ENCODE results near the gene MTMR4. TPM values are rescaled to one million over a fixed set of nuclear protein-coding genes. Genes with fewer than 3 reads are reported as not detected.
A peak's percentile ranks its signal among the peaks of the same experiment; 100 is the strongest.
"Not testable (repeated sequence)": the region's sequence is repeated elsewhere in the genome, so short reads cannot be mapped to it uniquely, and the experiment has no call there.

The MTMR4 gene
- total RNA-seq (2014; rRNA removed; shearing (Covaris generic)): 25.5 and 26.1 TPM in 2 replicates
- polyA plus RNA-seq (2014; cell fraction: nucleus; rRNA removed): 38.1 and 82.2 TPM in 2 replicates

- peak; percentile 63 for DNase-seq (ENCODE audit: extremely low read depth, low read depth)
Observed at GRCh38 chr17:58513965-58514769, at the start of gene MTMR4. TSS of gene MTMR4 (minus strand) at chr17:58514638. CDS start at chr17:58514407, 231 bp downstream.

- DNase-seq (ENCODE audit: extremely low read depth, low read depth): no peak
Observed at GRCh38 chr17:58560511-58560910, 46.1 kb upstream of the MTMR4 start.

GRCh38 chr17:58557981-58558380 lies 43.5 kb upstream of the MTMR4 start:
- DNase-seq (ENCODE audit: extremely low read depth, low read depth): no peak

- no peak for DNase-seq (ENCODE audit: extremely low read depth, low read depth)
Observed at GRCh38 chr17:58556833-58557250, 42.4 kb upstream of the MTMR4 start.

- not testable (repeated sequence) for DNase-seq (ENCODE audit: extremely low read depth, low read depth)
Observed at GRCh38 chr17:58555109-58555508, 40.7 kb upstream of the MTMR4 start.

- no peak for DNase-seq (ENCODE audit: extremely low read depth, low read depth)
Observed at GRCh38 chr17:58541249-58541648, 26.8 kb upstream of the MTMR4 start.

- no peak for DNase-seq (ENCODE audit: extremely low read depth, low read depth)
Observed at GRCh38 chr17:58539698-58540097, 25.3 kb upstream of the MTMR4 start.

GRCh38 chr17:58538811-58539409 lies 24.5 kb upstream of the MTMR4 start:
- no peak for DNase-seq (ENCODE audit: extremely low read depth, low read depth)

- no peak for DNase-seq (ENCODE audit: extremely low read depth, low read depth)
Observed at GRCh38 chr17:58537266-58537665, 22.8 kb upstream of the MTMR4 start.

GRCh38 chr17:58536542-58536941 lies 22.1 kb upstream of the MTMR4 start:
- no peak for DNase-seq (ENCODE audit: extremely low read depth, low read depth)

GRCh38 chr17:58535431-58535830 lies 21.0 kb upstream of the MTMR4 start:
- no peak for DNase-seq (ENCODE audit: extremely low read depth, low read depth)

- no peak for DNase-seq (ENCODE audit: extremely low read depth, low read depth)
Observed at GRCh38 chr17:58534901-58535421, 20.5 kb upstream of the MTMR4 start.

GRCh38 chr17:58534331-58534730 lies 19.9 kb upstream of the MTMR4 start:
- DNase-seq (ENCODE audit: extremely low read depth, low read depth): no peak

GRCh38 chr17:58533616-58534188 lies 19.3 kb upstream of the MTMR4 start:
- DNase-seq (ENCODE audit: extremely low read depth, low read depth): no peak

GRCh38 chr17:58532555-58532951 lies 18.1 kb upstream of the MTMR4 start:
- no peak for DNase-seq (ENCODE audit: extremely low read depth, low read depth)

- DNase-seq (ENCODE audit: extremely low read depth, low read depth): no peak
Observed at GRCh38 chr17:58531661-58532554, 17.5 kb upstream of the MTMR4 start.

GRCh38 chr17:58531122-58531521 lies 16.7 kb upstream of the MTMR4 start:
- no peak for DNase-seq (ENCODE audit: extremely low read depth, low read depth)

GRCh38 chr17:58530655-58531054 lies 16.2 kb upstream of the MTMR4 start:
- no peak for DNase-seq (ENCODE audit: extremely low read depth, low read depth)

- no peak for DNase-seq (ENCODE audit: extremely low read depth, low read depth)
Observed at GRCh38 chr17:58529275-58529674, 14.8 kb upstream of the MTMR4 start.

- no peak for DNase-seq (ENCODE audit: extremely low read depth, low read depth)
Observed at GRCh38 chr17:58528443-58528842, 14.0 kb upstream of the MTMR4 start.
